AG10803 (cell line): Measurements from ENCODE around the gene HP1BP3.

Source experiments
- DNase-seq: peaks from one replicate; pipeline ENCODE4 v3.0.0; 2010; ENCODE audit warnings: low read depth
- H3K4me3 ChIP-seq: 2 replicates; pipeline ENCODE4 v1.5.1; 2011; ENCODE audit warnings: mild to moderate bottlenecking, low read length, control low read depth
- TF ChIP-seq, protein P1 (sequence below): conservative IDR thresholded peaks from 2 replicates; pipeline ENCODE4 v1.5.1; 2011; ENCODE audit warnings: mild to moderate bottlenecking, low read length, control low read depth, inconsistent platforms

The HP1BP3 gene

DNA sequence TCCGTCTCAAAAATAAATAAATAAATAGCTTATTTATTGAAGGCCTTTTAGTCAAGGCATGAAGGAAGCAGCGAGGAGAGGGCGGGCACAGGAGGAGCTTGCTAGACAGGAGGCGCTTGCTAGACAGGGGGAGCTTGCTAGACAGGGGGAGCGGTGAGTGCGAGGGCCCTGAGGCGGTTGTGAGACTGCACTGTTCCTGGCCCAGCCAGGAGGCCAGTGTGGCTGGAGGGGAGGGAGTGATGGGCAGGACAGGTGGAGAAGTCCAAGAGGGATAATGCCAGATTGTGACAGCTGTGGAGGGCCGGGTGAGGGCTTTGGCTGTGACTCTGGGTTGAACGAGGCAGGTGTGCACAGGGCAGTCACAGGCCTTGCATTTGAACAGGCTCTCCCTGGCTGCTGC is 87.5 kb downstream of the HP1BP3 start:
- TF ChIP-seq, protein P1, sequence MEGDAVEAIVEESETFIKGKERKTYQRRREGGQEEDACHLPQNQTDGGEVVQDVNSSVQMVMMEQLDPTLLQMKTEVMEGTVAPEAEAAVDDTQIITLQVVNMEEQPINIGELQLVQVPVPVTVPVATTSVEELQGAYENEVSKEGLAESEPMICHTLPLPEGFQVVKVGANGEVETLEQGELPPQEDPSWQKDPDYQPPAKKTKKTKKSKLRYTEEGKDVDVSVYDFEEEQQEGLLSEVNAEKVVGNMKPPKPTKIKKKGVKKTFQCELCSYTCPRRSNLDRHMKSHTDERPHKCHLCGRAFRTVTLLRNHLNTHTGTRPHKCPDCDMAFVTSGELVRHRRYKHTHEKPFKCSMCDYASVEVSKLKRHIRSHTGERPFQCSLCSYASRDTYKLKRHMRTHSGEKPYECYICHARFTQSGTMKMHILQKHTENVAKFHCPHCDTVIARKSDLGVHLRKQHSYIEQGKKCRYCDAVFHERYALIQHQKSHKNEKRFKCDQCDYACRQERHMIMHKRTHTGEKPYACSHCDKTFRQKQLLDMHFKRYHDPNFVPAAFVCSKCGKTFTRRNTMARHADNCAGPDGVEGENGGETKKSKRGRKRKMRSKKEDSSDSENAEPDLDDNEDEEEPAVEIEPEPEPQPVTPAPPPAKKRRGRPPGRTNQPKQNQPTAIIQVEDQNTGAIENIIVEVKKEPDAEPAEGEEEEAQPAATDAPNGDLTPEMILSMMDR, result no peak
- DNase-seq, result no peak
- H3K4me3 ChIP-seq, result no peak overlapping the region

DNA sequence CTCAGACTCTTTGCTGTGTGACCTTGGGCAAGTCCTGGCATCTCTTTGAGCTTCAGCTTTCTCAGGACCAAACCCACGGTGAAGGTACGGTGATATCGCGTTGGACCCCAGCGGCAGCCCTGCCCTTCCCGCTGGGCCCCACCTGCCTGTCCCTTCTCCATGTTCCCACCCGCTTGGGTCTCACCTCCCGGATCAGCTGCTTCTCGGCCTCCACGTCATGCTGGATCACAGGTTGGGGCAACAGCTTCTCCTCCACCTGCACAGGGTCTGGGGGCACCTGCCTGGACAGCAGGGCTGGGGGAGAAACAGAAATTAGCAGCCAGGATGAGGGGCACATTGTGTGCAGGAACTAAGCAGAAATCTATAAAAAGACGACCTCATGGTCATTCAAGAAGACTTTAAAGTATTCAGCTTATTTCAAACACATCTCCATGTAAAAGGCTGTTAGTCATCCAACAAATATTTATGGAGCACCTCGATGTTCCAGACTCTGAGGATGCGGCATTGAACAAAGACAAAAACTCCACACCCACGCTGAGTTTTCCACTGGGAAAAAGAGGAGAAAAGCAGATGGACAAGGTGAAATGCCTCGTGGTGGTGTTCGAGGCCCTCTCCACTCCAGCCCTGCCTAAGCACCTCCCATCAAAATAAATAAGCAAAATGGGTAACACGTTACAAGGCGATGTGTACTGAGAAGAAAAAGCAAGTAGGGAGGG is 88.8 kb downstream of the HP1BP3 start:
- no peak overlapping the region; the same call in 1 of the 2 replicates for H3K4me3 ChIP-seq
- TF ChIP-seq, protein P1, result no peak
- DNase-seq, result peak; percentile 78

GRCh38 chr1:20697563-20697962 is 89.5 kb downstream of the HP1BP3 start:
- H3K4me3 ChIP-seq, result no peak overlapping the region; the same call in 1 of the 2 replicates
- TF ChIP-seq, protein P1, result no peak
- no peak for DNase-seq

DNA sequence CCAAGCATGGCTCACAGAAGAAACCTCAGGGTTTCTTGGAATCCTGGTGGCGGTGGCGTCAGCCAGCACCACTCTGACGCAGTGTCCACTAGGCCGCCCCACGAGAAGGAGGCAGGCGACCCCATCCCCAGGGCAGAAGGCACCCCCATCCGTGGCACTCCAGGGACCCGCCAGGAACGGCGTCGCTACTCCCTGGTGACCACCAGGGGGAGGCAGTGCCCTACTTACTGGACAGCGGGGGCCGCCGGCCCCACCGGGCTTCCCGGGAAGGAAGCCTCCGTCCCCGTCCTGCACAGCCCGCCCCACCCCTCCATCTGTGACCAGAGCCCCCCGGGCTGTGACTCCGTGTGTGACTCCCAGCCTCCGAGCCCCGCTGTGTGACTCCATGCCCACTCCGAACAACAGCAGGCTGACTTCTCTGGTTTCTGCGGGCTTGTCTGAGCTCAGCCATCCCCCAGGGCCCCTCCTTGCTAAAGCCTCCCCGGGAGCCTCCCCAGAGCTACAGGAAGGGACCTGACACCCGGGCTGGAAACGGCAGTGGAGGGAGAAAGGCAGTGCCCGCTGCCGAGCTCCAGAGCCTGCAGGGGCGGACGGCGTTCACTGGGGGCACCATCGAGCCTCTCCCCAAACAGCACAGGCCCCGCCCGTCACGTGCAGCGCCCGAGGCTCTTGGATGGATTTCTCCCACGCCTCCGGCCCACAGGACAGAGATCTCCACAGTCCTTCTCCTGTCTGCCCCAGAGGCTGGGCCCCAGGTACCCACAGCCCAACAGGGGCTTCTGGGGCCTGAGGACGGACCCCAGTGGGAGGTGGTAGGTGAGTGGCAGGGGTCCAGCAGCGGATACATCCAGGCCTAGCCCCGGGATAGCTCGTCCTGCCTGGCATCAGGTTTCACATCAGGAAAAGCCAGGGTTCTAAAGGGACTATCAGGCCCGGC is 90.4 kb downstream of the HP1BP3 start:
- DNase-seq, result peak; percentile 94
- H3K4me3 ChIP-seq, result peak overlapping the region; percentile 77
- TF ChIP-seq, protein P1, result peak; percentile 80

- DNase-seq, result no peak
- no peak overlapping the region for H3K4me3 ChIP-seq
- TF ChIP-seq, protein P1, result no peak
Observed at GRCh38 chr1:20695515-20695914, 91.6 kb downstream of the HP1BP3 start.

GRCh38 chr1:20693623-20694022 is 93.5 kb downstream of the HP1BP3 start:
- TF ChIP-seq, protein P1, result no peak
- H3K4me3 ChIP-seq, result no peak overlapping the region
- no peak for DNase-seq
